Activated CD8-positive, alpha-beta memory T cell treated with anti-CD3 and anti-CD28 coated beads for 24 hours (primary cell): Measurements from ENCODE around the gene NAA25.
"Not testable (repeated sequence)": the region's sequence is repeated elsewhere in the genome, so short reads cannot be mapped to it uniquely, and the experiment has no call there.

Experiments used
- DNase-seq: peaks from one replicate; pipeline ENCODE4 v3.0.0-alpha.2; 2020

The NAA25 gene

GRCh38 chr12:112007945-112008344 is 100.6 kb downstream of the NAA25 start:
- no peak for DNase-seq

- DNase-seq: no peak
Measured at GRCh38 chr12:112005419-112006395, 102.9 kb downstream of the NAA25 start.

GRCh38 chr12:112004041-112004440 is 104.5 kb downstream of the NAA25 start:
- no peak for DNase-seq

GRCh38 chr12:112001576-112001975 is 107.0 kb downstream of the NAA25 start:
- no peak for DNase-seq

GRCh38 chr12:112000820-112001219 is 107.8 kb downstream of the NAA25 start:
- DNase-seq: no peak

GRCh38 chr12:111999129-111999528 is 109.5 kb downstream of the NAA25 start:
- DNase-seq: not testable (repeated sequence)

GRCh38 chr12:111998015-111998414 is 110.6 kb downstream of the NAA25 start:
- DNase-seq: no peak

- DNase-seq: no peak
Measured at GRCh38 chr12:111997300-111997699, 111.3 kb downstream of the NAA25 start.

- DNase-seq: no peak
Measured at GRCh38 chr12:111995782-111996480, 112.7 kb downstream of the NAA25 start.

- not testable (repeated sequence) for DNase-seq
Measured at GRCh38 chr12:111994211-111995111, 114.1 kb downstream of the NAA25 start.

- no peak for DNase-seq
Measured at GRCh38 chr12:111993292-111994150, 115.1 kb downstream of the NAA25 start.

GRCh38 chr12:111992464-111992863 is 116.1 kb downstream of the NAA25 start:
- no peak for DNase-seq

GRCh38 chr12:111991946-111992345 is 116.6 kb downstream of the NAA25 start:
- DNase-seq: no peak

- no peak for DNase-seq
Measured at GRCh38 chr12:111991535-111991934, 117.0 kb downstream of the NAA25 start.

- DNase-seq: no peak
Measured at GRCh38 chr12:111984820-111985219, 123.8 kb downstream of the NAA25 start.

GRCh38 chr12:111981987-111982386 is 126.6 kb downstream of the NAA25 start:
- DNase-seq: no peak

- DNase-seq: no peak
Measured at GRCh38 chr12:111980598-111980997, 128.0 kb downstream of the NAA25 start.

GRCh38 chr12:111978545-111978944 is 130.0 kb downstream of the NAA25 start:
- no peak for DNase-seq

- no peak for DNase-seq
Measured at GRCh38 chr12:111976860-111977259, 131.7 kb downstream of the NAA25 start.
